COLO668 (cell line): ENCODE measurements around the gene CDC42BPB.

ENCODE experiments used
- DNase-seq: peaks from one replicate; lab custom pipeline; 2025; ENCODE audit not compliant: unreplicated experiment; lab: John Stamatoyannopoulos, UW

Gene CDC42BPB, protein sequence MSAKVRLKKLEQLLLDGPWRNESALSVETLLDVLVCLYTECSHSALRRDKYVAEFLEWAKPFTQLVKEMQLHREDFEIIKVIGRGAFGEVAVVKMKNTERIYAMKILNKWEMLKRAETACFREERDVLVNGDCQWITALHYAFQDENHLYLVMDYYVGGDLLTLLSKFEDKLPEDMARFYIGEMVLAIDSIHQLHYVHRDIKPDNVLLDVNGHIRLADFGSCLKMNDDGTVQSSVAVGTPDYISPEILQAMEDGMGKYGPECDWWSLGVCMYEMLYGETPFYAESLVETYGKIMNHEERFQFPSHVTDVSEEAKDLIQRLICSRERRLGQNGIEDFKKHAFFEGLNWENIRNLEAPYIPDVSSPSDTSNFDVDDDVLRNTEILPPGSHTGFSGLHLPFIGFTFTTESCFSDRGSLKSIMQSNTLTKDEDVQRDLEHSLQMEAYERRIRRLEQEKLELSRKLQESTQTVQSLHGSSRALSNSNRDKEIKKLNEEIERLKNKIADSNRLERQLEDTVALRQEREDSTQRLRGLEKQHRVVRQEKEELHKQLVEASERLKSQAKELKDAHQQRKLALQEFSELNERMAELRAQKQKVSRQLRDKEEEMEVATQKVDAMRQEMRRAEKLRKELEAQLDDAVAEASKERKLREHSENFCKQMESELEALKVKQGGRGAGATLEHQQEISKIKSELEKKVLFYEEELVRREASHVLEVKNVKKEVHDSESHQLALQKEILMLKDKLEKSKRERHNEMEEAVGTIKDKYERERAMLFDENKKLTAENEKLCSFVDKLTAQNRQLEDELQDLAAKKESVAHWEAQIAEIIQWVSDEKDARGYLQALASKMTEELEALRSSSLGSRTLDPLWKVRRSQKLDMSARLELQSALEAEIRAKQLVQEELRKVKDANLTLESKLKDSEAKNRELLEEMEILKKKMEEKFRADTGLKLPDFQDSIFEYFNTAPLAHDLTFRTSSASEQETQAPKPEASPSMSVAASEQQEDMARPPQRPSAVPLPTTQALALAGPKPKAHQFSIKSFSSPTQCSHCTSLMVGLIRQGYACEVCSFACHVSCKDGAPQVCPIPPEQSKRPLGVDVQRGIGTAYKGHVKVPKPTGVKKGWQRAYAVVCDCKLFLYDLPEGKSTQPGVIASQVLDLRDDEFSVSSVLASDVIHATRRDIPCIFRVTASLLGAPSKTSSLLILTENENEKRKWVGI (N-terminal part only)

DNA sequence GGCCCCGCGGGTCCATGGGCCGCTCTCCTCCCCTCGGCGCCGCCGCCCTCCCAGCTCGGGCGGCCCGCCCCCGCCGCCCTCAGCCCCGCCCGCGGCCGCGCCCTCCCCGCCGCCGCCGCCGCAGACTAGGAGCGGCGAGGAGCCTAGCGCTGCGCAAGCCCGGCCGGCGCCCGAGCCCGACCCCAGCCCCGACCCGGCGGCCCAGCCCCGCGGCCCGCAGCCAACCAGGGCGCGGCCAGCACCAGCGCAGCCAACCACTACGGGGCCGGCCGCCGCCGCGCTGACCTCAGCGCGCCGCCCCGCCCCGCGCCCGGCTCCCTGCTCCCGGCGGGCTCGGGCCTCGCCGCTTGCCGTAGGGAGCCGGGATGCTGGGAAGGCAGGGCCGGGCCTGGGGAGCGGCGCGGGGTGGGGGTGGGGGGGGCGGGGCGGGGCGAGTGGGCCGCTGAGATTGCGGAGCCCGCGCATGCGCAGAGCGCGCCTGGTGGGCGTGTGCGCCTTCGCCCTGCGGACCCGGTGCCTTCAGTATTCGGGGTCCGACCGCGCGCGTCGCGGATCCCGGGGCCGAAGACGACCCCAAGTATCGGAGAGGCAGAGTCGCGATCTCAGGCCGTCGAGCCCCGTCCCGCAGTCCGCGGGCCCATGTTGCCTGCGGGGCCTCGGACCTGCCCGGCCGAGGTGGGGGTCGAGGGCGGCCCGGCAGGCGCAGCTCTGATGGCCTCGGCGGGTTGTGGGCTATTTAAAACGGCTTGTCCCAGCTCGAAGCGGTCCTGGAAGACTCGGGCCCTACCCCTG, at the start of gene CDC42BPB:
Gene CDC42BPB (minus strand): TSS at position 178 of the 792 bp plus-strand sequence. CDS start 376 bp downstream, outside the sequence.
- DNase-seq, result peak; percentile 97

DNA sequence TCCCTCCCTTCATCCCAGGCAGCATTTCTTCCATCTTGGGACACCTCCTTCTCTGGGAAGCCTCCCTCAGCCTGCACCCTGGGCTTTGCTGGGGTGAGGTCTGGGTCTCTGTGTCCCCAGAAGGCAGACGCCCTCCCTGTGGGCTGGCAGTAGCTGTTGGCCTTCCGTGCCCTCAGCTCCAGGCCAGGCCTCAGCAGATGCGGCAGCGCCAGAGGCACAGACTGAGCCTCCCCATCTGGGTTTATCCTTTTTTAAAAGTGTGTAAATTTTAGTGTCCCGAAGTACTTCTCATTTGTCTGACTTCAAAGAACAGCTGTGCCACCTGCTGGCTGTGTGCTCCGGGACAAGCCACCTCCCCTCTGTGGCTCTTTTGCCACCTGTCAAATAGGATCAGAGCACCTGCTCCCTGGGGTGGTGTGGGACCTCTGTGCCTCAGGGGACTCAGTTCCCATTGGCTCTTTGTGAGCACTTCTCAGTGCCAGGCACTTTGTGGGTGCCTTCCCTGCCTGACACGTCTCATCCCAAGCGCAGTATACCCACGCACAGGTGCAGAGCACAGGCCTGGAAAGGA, 48.3 kb upstream of the CDC42BPB start:
- DNase-seq, result peak; percentile 89

DNA sequence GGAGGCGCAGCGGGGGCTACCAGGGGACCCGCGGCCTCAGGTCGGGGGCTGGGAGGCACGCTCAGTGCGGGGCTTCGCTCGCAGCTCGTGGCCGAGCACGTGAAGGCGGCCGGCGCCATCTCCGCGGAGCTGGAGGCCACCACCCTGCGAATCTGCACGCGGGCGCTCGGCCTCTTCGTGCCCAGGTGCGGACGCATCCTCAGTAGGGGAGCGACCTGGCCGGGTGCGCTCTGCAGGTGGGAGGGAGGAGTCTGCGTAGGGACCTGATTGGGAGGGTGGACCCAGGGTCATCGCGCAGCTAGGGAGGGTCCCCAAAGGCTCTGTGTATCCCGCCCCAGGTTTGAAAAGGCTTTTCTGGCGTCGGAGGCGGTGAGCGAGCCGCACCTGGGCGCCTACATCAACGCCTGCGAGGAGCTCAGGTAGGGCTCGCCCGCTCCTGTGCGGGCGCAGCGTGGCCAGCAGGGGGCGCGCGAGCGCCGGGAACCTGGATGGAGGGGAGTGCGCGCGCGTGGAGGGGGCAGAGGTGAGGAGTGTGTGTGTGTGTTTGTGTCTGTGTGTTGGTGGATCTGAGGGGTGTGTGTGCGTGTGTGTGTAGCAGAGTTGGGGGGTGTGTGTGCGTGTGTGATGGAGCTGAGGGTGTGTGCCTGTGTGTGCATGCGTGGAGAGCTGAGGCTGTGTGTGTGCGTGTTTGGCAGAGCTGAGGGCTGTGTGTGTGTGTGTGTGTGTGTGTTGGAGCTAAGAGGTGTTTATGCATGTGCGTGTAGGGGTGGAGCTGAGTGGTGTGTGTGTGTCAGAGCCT, 47.5 kb upstream of the CDC42BPB start:
- DNase-seq, result peak; percentile 90

DNA sequence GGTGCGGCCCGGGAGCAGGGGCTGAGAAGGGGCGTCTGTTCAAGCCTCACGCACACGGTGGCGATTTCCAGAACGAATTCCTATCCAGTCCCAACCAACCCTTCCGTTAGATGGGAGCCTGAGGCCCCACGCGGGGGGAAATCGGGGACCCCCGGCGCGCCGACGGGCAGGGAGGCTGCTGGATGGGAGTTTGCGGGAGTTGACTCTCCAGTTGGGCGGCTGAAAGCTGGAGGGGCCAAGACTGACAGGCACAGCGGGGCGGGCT, 47.0 kb upstream of the CDC42BPB start:
- DNase-seq, result no peak

DNA sequence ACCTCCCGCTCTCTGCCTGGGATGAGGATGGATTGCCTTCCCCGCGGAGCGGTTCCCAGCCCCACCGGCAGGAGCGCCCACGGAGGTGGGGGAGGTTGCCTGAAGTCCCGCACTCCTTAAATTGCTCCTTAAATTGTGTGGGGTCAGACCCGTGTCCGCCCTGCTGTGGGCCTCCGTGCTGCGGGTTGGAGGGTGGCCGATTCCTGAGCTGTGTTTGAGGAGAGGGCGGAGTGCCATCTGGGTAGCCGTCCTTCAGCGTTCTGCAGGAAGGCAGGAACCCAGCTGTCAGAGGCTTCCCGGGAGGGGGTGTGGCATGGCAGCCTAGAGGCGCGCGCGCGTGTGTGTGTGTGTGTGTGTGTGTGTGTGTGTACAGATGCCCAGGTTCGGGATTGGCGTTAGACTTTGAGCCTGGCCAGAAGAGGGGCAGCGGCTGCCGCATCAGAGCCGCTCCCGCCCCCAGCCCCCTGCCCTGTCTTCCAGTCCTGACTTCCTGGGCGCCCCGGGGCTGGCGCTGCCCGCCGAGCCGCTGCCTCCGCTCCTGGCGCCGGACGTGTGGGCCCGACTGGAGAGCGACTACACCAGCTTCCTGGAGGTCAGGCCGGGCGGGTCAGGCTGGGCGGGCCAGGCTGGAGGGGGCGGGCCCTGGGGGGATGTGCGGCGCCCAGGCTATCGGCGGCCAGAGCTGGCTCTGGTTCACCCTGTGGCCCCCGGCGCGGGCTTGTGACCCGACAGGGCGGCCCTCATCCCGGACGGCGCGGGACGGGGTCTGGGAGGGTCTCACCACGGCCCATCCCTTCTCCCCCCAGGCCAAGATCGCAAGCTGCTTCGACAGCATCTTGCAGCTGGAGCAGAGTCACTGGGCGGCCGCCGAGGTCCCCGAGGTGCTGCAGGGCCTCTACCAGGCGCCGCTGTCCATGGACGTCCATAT, 46.4 kb upstream of the CDC42BPB start:
- DNase-seq, result peak; percentile 91

DNA sequence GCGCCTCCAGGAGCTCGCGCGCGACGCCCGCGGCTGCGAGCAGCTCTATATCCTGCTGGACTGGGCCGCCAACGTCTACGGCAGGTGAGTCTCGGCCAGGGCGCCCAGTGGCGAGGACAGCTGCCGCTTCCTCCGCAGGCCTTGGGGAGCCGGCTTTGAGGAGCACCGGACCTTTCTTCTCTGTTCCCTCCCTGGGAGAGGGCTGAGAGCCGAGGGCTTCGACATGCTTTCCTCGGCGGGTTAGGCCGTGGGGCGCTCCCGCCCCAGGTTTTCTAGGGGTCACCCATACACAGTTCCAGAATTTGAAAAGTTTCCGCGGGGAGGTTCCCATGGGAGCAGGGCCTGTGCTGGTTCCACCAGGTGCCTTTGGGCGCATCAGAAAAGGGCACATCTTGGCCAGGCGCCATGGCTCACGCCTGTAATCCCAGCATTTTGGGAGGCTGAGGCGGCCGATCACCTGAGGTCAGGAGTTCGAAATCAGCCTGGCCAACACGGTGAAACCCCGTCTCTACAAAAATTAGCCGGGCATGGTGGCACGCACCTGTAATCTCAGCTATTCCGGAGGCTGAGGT, 45.4 kb upstream of the CDC42BPB start:
- peak; percentile 49 for DNase-seq

DNA sequence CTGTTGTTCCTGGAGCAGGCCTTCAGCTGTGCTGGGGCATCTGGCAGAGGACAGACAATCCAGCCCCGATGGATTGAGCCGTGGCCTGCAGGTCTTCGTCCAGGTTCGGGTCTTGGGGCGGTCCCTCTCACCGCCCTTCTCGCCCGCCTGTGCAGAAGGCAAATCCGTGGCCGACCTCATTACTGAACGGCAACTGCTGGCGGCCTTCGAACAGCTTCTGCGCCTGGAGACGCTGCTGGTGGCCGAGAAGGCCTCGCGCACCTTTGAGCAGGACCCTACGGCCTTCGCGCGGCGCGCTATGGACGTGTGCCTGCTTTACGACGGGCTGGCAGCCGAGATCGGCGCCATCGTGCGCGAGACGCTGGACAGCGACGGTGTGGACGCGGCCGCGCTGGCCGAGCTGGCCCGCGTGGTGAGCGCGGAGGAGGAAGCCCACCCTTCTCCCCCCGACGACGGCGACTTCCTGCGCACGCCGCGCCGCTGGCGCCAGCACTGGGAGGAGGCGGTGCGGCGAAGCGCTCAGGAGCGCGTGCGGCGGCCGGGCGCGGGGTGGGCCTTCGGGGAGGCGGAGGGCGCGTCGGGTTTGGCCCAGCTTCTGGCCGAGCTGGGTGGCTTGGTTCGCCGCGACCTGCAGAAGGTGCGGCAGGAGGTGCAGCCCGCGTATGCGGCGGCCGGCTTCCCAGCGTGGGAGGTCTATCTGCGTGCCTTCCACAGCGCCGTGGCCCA, 44.8 kb upstream of the CDC42BPB start:
- DNase-seq, result no peak

DNA sequence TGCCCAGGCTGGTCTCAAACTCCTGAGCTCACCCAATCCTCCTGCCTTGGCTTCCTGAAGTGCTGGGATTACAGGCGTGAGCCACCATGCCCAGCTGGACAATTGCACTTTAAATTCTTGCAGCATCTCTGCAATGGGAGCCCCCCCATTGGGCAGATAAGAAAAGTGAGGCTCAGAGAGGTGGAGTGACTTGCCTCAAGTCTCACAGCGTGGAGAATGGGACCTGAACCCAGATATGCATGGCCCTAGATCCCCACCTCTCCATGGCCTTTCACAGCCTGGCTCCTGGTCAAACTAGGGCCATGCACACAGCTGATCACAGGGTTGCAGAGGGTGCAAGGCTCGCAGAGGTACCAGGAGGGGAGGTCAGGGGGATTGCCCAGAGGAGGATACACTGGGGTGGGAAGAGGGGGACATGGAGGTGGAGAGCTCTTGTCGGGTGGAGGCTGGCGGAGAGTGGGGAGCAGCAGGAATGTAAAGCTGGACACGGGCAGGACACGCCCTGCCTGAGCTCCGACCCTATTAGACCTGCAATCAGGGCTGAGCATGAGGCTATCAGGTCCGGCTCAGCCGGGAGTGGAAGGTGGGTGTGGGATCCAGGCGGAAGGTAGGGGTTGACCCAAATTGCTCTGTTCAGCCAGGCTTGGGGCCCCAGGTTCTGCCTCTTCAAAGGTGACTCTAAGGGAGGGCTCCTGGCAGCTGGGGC, 44.1 kb upstream of the CDC42BPB start:
- DNase-seq, result no peak

DNA sequence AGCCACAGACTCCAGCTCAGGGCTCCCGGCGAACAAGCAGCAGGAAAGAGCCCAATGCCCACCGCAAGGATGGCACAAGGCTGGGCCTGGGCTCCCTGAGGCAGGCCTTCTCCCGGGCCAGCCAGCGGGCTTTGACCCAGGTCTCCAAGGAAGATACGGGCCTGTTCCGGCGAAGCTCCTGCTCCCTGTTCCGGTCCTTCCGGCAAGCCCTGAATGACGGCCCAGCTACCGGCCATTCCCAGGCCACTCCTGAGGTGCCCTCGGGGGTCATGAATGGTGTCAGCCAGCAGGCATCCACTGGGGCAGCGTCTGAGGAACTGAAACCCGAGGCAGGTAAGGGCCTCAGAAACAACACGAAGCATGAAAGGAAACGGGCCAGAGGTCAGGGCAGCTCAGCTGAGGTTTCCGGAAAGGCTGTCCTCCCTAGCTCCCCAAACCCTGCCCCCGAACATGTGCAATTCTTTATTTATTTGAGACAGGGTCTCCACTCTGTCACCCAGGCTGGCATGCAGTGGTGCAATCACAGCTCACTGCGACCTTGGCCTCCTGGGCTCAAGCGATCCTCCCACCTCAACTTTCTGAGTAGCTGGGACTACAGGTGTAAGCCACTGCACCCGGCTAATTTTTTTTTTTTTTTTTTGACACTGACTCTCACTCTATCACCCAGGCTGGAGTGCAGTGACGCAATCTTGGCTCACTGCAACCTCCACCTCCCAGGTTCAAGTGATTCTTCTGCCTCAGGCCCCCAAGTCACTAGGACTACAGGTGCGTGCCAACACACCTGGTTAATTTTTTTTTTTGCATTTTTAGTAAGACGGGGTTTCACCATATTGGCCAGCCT, 43.2 kb upstream of the CDC42BPB start:
- DNase-seq, result no peak

DNA sequence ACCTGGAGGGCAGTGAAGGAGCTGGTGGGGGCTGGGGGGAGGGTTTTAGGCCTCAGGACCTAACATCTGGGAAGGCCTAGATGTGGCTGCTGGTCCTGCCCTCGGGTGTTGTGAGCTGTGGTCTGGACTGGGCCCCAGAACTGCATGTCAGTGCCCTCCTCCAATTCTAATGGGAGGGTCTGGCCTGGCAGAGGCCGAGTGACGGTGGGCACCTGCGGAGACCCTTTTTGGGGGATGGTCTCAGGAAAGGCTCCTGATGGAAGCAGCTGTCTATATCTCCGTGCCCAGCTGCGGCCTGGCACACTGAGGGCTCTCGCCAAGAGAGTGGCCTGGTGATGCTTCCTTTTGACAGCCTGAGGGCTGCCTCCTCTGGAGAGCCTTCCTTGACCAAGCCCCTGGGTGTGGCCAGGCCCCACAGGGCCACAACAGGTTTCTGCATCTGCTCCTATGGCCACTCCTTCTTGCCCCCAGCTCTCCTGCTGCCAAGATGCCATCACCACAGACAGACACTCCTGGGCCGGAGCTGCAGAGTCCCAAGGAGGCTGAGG, 42.5 kb upstream of the CDC42BPB start:
- DNase-seq, result no peak

DNA sequence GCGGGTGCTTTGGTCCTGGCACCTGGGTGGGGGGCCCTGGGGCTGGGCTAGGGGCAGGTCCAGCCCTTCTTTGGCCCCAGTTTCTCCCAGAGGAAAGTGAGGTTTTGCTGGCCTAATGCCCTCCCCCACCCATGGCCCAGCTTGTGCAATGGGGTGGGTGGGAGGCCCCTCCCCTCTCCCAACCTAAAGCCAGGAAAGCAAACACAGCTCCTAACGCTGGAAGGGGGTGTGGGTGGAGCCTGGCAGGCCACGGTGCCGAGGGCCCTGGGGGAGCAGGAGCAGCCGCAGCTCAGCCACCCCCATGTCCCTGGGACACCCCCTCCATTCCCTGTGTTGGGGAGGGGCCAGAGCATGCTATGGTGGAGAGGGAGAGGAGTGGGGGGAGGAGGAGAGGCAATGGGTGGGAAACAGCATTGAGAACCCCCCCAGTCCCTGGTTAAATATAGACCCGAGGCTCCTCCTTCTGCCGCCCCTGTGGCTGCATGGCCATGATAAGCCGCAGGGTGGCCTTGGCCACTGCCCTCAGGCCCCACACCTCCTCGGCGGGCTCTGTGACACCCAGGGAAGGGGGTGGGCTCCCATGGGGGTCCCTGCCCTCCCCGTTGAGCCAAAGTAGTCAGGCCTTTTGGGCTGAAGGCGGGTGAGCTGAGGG, 41.9 kb upstream of the CDC42BPB start:
- DNase-seq, result no peak

DNA sequence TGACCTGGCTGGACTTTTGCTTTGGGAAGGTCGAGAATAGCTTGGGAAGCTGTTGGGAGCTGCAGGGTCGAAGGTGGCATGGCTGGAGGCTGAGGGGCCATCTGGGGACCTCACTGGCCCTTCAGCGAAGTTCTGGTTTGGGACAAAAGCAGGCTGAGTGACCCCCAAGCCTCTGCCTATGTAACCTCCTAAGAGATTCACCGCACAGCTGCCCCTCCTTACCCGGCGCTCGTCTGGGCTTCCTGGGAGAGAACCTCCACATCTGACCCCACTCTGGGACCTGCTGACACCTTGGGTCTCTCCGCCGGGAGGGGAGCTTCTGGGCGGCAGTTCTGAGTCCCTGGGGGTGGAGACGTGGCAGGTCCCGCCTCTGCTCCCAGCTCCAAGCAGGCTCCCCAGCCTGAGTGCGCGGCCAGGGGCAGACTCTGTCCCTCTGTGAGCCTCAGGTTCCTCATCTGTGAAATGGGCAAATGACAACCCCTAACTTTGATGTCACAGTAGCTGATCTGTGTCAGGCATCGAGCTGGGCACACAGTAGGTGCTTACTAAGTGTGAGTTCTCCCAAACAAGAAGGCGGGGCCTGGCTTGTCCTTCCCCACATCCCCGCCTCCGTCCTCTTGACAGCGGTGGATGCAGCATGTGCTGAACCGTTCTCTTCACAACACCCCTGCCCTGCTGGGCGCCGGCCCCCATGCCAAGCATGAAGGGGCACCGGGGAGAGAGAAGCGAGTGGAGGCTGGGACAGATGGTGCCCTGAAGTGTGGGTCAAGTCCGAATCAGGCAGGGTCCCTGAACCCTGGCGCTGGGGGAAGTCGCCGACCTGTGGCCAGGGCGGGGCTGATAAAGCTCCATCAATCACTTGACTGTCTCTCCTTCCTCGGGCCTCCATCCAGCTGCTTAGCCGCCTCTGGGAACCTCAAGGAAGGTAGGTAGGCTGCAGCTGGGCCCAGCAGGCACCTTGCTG, 40.9 kb upstream of the CDC42BPB start:
- DNase-seq, result no peak

DNA sequence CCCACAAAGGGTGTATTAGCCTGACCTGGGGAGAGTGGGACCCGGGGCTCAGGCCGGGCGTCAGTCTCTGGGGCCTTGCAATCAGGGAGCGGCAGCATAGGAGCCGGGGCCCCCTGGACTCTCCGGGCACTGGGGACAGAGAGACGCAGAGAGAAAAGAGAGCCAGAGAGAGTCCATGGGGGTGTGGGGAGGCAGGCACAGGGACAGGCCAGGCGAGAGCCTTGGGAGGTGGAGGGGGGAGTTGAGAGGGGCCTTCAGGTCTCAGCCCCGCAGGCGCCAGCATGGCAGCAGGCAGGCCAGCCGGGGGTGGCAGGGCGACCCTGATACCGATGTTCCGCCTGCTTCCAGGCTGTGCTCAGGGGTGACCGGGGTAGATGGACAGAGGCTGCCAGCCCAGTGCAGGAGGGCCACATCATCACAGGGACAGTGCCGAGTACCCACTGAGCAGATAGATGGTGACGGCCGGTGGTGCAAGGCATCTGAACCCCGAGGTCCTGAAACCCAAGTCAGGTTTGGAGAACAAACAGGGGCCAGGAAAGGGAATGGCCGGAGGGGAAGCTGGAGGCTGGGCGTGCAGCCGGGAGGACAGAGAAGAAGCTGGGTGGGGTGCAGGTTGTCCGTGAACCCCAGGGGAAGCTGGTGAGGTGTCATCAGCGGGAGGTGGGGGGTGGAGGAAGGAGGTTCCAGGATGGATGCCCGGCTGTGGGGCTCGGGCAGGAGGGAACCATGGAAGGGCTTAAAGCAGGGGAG, 40.1 kb upstream of the CDC42BPB start:
- no peak for DNase-seq
